Transverse colon (tissue), 4 donors: ENCODE measurements around the gene OCEL1.

ENCODE experiments used
- CTCF ChIP-seq, 5 experiments: fragments of 200-600 bp in 3 of 5; fragments of 450-650 bp in 2 of 5; sonication (generic) in 3 of 5; IDR thresholded peaks; 1 replicate in 2 of 5; 2 replicates in 3 of 5; pipeline ENCODE4 v1.5.1; 2016 to 2017; ENCODE audit warnings: antibody characterized with exemption in 5 of 5, inconsistent platforms in 3 of 5, mild to moderate bottlenecking in 2 of 5, moderate library complexity in 1 of 5
- EP300 ChIP-seq: sonication (generic); formaldehyde crosslinking; IDR thresholded peaks from one replicate; pipeline ENCODE4 v1.6.1; 2017; ENCODE audit warnings: antibody characterized with exemption, low read depth
- POLR2A ChIP-seq: fragments of 450-650 bp; IDR thresholded peaks from one replicate; pipeline ENCODE4 v1.6.1; 2016; ENCODE audit warnings: antibody characterized with exemption, mild to moderate bottlenecking, moderate library complexity
- POLR2AphosphoS5 ChIP-seq, 3 donors: sonication (generic); formaldehyde crosslinking; IDR thresholded peaks; one replicate each; pipeline ENCODE4 v1.6.1; 2016; ENCODE audit warnings: antibody characterized with exemption in 3 of 3

- TF ChIP-seq CTCF (IDR thresholded peaks at IDR 0.05), result no peak
- TF ChIP-seq POLR2A, result no peak
- no peak for TF ChIP-seq EP300
- no peak for TF ChIP-seq POLR2AphosphoS5 (IDR thresholded peaks at IDR 0.05)
These were observed 9.9 kb upstream of the OCEL1 start for GRCh38 chr19:17216058-17216670.
